ENCODE results near the gene SERTAD4.

DNA sequence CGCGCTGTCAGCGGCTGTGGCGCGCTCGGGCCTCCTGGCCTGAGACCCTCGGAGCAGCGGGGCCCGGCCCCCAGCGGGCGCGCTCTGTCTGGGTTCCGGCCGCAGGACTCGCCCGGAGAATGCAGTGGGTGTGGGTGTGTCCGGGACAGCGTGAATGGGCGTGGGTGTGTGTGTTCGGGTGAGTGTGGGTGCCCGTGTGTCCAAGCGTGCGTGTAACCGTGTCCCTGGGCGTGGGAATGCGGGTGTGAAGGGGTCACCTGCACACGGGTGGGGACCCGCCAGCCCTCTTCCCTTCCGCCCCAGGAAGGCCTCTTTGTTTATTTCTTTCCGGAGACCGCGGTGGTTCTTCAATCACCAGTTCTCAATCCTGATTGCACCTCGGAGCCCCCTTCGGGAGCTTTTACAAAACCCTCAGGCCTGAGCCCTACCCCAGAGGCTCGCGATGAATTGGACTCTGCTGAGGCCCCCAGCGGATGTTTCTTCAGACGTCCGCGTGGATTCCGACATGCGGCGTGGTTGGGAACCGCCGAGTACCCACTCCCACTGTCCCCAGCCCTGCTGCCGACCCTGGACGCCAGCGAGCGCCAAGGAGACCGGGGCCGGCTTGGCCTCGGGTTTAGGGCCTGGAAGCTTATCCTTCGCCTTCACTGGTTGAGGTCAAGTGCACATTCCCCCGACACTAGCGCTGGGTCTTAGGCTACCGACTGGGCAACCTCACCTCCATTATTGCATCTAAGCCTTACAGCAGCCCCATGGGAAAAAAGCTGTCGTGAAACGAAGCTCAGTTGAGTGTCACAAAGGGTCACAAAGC is 19.3 kb downstream of the SERTAD4 start:
- TF ChIP-seq KAT2A (conservative IDR thresholded peaks at IDR 0.05; ENCODE audit: control insufficient read depth, low read depth, low read length) = no peak
- TF ChIP-seq, protein P1, sequence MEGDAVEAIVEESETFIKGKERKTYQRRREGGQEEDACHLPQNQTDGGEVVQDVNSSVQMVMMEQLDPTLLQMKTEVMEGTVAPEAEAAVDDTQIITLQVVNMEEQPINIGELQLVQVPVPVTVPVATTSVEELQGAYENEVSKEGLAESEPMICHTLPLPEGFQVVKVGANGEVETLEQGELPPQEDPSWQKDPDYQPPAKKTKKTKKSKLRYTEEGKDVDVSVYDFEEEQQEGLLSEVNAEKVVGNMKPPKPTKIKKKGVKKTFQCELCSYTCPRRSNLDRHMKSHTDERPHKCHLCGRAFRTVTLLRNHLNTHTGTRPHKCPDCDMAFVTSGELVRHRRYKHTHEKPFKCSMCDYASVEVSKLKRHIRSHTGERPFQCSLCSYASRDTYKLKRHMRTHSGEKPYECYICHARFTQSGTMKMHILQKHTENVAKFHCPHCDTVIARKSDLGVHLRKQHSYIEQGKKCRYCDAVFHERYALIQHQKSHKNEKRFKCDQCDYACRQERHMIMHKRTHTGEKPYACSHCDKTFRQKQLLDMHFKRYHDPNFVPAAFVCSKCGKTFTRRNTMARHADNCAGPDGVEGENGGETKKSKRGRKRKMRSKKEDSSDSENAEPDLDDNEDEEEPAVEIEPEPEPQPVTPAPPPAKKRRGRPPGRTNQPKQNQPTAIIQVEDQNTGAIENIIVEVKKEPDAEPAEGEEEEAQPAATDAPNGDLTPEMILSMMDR (IDR thresholded peaks at IDR 0.05 in 2 of 3, conservative IDR thresholded peaks at IDR 0.05 in 1 of 3; ENCODE audit: control insufficient read depth in 2 of 3, extremely low read depth in 1 of 3, insufficient read depth in 1 of 3, low read depth in 3 of 3, low read length in 3 of 3) = no peak
- no peak for TF ChIP-seq JUNB (IDR thresholded peaks at IDR 0.05)
